Measurements from ENCODE around the gene TUBGCP3.

TUBGCP3 gene

GRCh38 chr13:112531263-112531794, 56.6 kb downstream of the TUBGCP3 start:
- WGBS (ENCODE audit: extremely low coverage, insufficient coverage, low lambda C conversion rate): no CpG with 5 or more reads among the region's 12 CpGs
- Histone ChIP-seq H3K18ac (ENCODE audit: low read length) (no peak overlapping the region), H3K56ac (ENCODE audit: low read length) (no peak overlapping the region), H3K4me1 (ENCODE audit: control insufficient read depth, low read depth, low read length) (no peaks in the 10 kb centered on the region), H3K9ac (ENCODE audit: low read length) (no peak overlapping the region), H2BK15ac (replicated peaks; ENCODE audit: low read depth) (no peak overlapping the region), H3K79me1 (ENCODE audit: low read length) (peaks cover 1% of the 10 kb centered on the region), H2BK5ac (ENCODE audit: low read length) (no peak overlapping the region), H3K27me3 (ENCODE audit: insufficient read depth, low read length, poor library complexity) (no peaks in the 10 kb centered on the region), H2AK5ac (ENCODE audit: low read length) (no peak overlapping the region), H3K79me2 (ENCODE audit: control insufficient read depth, insufficient read depth, low read length) (no peaks in the 10 kb centered on the region), H3K4me3 (ENCODE audit: low read length) (no peak overlapping the region), H2BK120ac (ENCODE audit: low read depth, low read length) (no peak overlapping the region), H4K5ac (ENCODE audit: low read length) (no peak overlapping the region), H4K8ac (ENCODE audit: low read depth, low read length) (no peak overlapping the region), H3K4me2 (ENCODE audit: low read length) (no peak overlapping the region), H3K23ac (ENCODE audit: low read length) (no peak overlapping the region), H3K36me3 (ENCODE audit: control insufficient read depth, insufficient read depth, low read length) (no peaks in the 10 kb centered on the region), H3K4ac (ENCODE audit: low read depth, low read length) (no peak overlapping the region), H3K27ac (ENCODE audit: low read depth, low read length) (no peak overlapping the region)
- no peak for DNase-seq

- H3K27ac ChIP-seq (ENCODE audit: low read depth, low read length): no peak overlapping the region
- H3K4me2 ChIP-seq (ENCODE audit: low read length): no peak overlapping the region
- no CpG with 5 or more reads among the region's 2 CpGs for WGBS (ENCODE audit: extremely low coverage, insufficient coverage, low lambda C conversion rate)
Observed at GRCh38 chr13:112530861-112531260, 57.1 kb downstream of the TUBGCP3 start.

GRCh38 chr13:112529216-112529615, 58.7 kb downstream of the TUBGCP3 start:
- H3K18ac ChIP-seq (ENCODE audit: low read length): no peak overlapping the region
- no peak overlapping the region for H3K23ac ChIP-seq (ENCODE audit: low read length)
- WGBS (ENCODE audit: extremely low coverage, insufficient coverage, low lambda C conversion rate): no CpG with 5 or more reads among the region's 8 CpGs
- H2AK5ac ChIP-seq (ENCODE audit: low read length): no peak overlapping the region
- no peak for DNase-seq
- no peak overlapping the region for H2BK120ac ChIP-seq (ENCODE audit: low read depth, low read length)
- no peak overlapping the region for H3K4me2 ChIP-seq (ENCODE audit: low read length)
- H3K27ac ChIP-seq (ENCODE audit: low read depth, low read length): no peak overlapping the region
- H4K5ac ChIP-seq (ENCODE audit: low read length): no peak overlapping the region
- H3K56ac ChIP-seq (ENCODE audit: low read length): no peak overlapping the region
- H3K4ac ChIP-seq (ENCODE audit: low read depth, low read length): no peak overlapping the region
- no peak overlapping the region for H2BK5ac ChIP-seq (ENCODE audit: low read length)
- H3K9ac ChIP-seq (ENCODE audit: low read length): no peak overlapping the region
- H3K79me1 ChIP-seq (ENCODE audit: low read length): peaks cover 2% of the 10 kb centered on the region
- H3K4me1 ChIP-seq (ENCODE audit: control insufficient read depth, low read depth, low read length): no peaks in the 10 kb centered on the region
- no peaks in the 10 kb centered on the region for H3K79me2 ChIP-seq (ENCODE audit: control insufficient read depth, insufficient read depth, low read length)
- no peak overlapping the region for H3K4me3 ChIP-seq (ENCODE audit: low read length)
- H2BK15ac ChIP-seq (replicated peaks; ENCODE audit: low read depth): no peak overlapping the region
- H3K36me3 ChIP-seq (ENCODE audit: control insufficient read depth, insufficient read depth, low read length): no peaks in the 10 kb centered on the region
- H4K8ac ChIP-seq (ENCODE audit: low read depth, low read length): no peak overlapping the region
- no peaks in the 10 kb centered on the region for H3K27me3 ChIP-seq (ENCODE audit: insufficient read depth, low read length, poor library complexity)

More at GRCh38 chr13:112530861-112531260, 57.1 kb downstream of the TUBGCP3 start:
- Histone ChIP-seq H3K79me2 (ENCODE audit: control insufficient read depth, insufficient read depth, low read length) (no peaks in the 10 kb centered on the region), H3K4ac (ENCODE audit: low read depth, low read length) (no peak overlapping the region), H2BK15ac (replicated peaks; ENCODE audit: low read depth) (no peak overlapping the region), H3K56ac (ENCODE audit: low read length) (no peak overlapping the region), H3K4me1 (ENCODE audit: control insufficient read depth, low read depth, low read length) (no peaks in the 10 kb centered on the region), H3K79me1 (ENCODE audit: low read length) (peaks cover 2% of the 10 kb centered on the region), H2BK5ac (ENCODE audit: low read length) (no peak overlapping the region), H3K18ac (ENCODE audit: low read length) (no peak overlapping the region), H3K36me3 (ENCODE audit: control insufficient read depth, insufficient read depth, low read length) (no peaks in the 10 kb centered on the region), H2BK120ac (ENCODE audit: low read depth, low read length) (no peak overlapping the region), H3K9ac (ENCODE audit: low read length) (no peak overlapping the region), H3K23ac (ENCODE audit: low read length) (no peak overlapping the region), H4K5ac (ENCODE audit: low read length) (no peak overlapping the region), H4K8ac (ENCODE audit: low read depth, low read length) (no peak overlapping the region), H2AK5ac (ENCODE audit: low read length) (no peak overlapping the region), H3K4me3 (ENCODE audit: low read length) (no peak overlapping the region), H3K27me3 (ENCODE audit: insufficient read depth, low read length, poor library complexity) (no peaks in the 10 kb centered on the region)
- DNase-seq: no peak

- Histone ChIP-seq H3K4me1 (ENCODE audit: control insufficient read depth, low read depth, low read length) (no peaks in the 10 kb centered on the region), H2BK120ac (ENCODE audit: low read depth, low read length) (no peak overlapping the region), H4K8ac (ENCODE audit: low read depth, low read length) (no peak overlapping the region), H3K79me2 (ENCODE audit: control insufficient read depth, insufficient read depth, low read length) (no peaks in the 10 kb centered on the region), H3K36me3 (ENCODE audit: control insufficient read depth, insufficient read depth, low read length) (no peaks in the 10 kb centered on the region), H3K23ac (ENCODE audit: low read length) (no peak overlapping the region), H2BK15ac (replicated peaks; ENCODE audit: low read depth) (no peak overlapping the region), H3K27ac (ENCODE audit: low read depth, low read length) (no peak overlapping the region), H3K4me2 (ENCODE audit: low read length) (no peak overlapping the region), H3K18ac (ENCODE audit: low read length) (no peak overlapping the region), H3K79me1 (ENCODE audit: low read length) (peaks cover 2% of the 10 kb centered on the region), H3K27me3 (ENCODE audit: insufficient read depth, low read length, poor library complexity) (no peaks in the 10 kb centered on the region), H4K5ac (ENCODE audit: low read length) (no peak overlapping the region), H3K4me3 (ENCODE audit: low read length) (no peak overlapping the region), H3K56ac (ENCODE audit: low read length) (no peak overlapping the region), H3K9ac (ENCODE audit: low read length) (no peak overlapping the region), H2BK5ac (ENCODE audit: low read length) (no peak overlapping the region), H3K4ac (ENCODE audit: low read depth, low read length) (no peak overlapping the region), H2AK5ac (ENCODE audit: low read length) (no peak overlapping the region)
- no peak for DNase-seq
- WGBS (ENCODE audit: extremely low coverage, insufficient coverage, low lambda C conversion rate): 100% methylated on average over 7 of the region's 9 CpGs
Observed at GRCh38 chr13:112526146-112526853, 61.7 kb downstream of the TUBGCP3 start.

GRCh38 chr13:112525356-112525945, 62.5 kb downstream of the TUBGCP3 start:
- Histone ChIP-seq H4K8ac (ENCODE audit: low read depth, low read length) (no peak overlapping the region), H2BK120ac (ENCODE audit: low read depth, low read length) (no peak overlapping the region), H2AK5ac (ENCODE audit: low read length) (no peak overlapping the region), H3K23ac (ENCODE audit: low read length) (no peak overlapping the region), H3K4ac (ENCODE audit: low read depth, low read length) (no peak overlapping the region), H2BK15ac (replicated peaks; ENCODE audit: low read depth) (no peak overlapping the region), H4K5ac (ENCODE audit: low read length) (no peak overlapping the region), H3K4me2 (ENCODE audit: low read length) (no peak overlapping the region), H3K4me1 (ENCODE audit: control insufficient read depth, low read depth, low read length) (no peaks in the 10 kb centered on the region), H3K79me1 (ENCODE audit: low read length) (peaks cover 2% of the 10 kb centered on the region), H3K79me2 (ENCODE audit: control insufficient read depth, insufficient read depth, low read length) (no peaks in the 10 kb centered on the region), H3K4me3 (ENCODE audit: low read length) (no peak overlapping the region), H3K27me3 (ENCODE audit: insufficient read depth, low read length, poor library complexity) (no peaks in the 10 kb centered on the region), H2BK5ac (ENCODE audit: low read length) (no peak overlapping the region), H3K56ac (ENCODE audit: low read length) (no peak overlapping the region), H3K18ac (ENCODE audit: low read length) (no peak overlapping the region), H3K36me3 (ENCODE audit: control insufficient read depth, insufficient read depth, low read length) (no peaks in the 10 kb centered on the region), H3K9ac (ENCODE audit: low read length) (no peak overlapping the region), H3K27ac (ENCODE audit: low read depth, low read length) (no peak overlapping the region)
- no CpG with 5 or more reads among the region's 7 CpGs for WGBS (ENCODE audit: extremely low coverage, insufficient coverage, low lambda C conversion rate)
- DNase-seq: no peak

Data from mesendoderm (in vitro differentiated cells).